ENCODE measurements around the gene LINS1.

DNA sequence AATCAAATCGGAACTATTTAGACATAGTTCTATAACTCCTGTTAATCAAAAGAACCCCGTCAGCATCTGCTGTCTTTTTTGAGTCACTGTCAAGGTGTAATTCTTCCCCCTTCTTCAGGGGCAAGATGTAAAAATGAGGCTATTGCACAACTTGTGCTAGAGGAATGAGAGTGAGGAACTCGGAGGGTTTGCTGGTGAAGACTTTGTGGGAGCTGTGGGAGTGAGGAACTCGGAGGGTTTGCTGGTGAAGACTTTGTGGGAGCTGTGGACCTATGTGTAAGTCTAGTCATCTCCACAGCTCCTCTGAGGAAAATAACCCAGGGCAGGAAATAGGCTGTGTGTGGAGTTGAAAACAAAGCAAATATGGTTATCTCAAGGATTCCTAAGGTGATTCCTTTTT, 70.8 kb downstream of the LINS1 start:
- TF ChIP-seq SUZ12 (IDR thresholded peaks at IDR 0.05; ENCODE audit: extremely low read depth, insufficient read depth, insufficient read length) (no peak), ZNF274 (IDR thresholded peaks at IDR 0.05; ENCODE audit: low read depth, low read length) (no peak)
